DOHH2 (cell line): ENCODE measurements around the gene CATSPERD.

Experiments
- H3F3A ChIP-seq: fragments of 200-600 bp; sonication (generic), shearing (Covaris generic); 2 replicates; pipeline ENCODE4 v1.6.0; 2016; ENCODE audit warnings: antibody characterized with exemption, mild to moderate bottlenecking; ENCODE audit not compliant: control insufficient read depth, insufficient read depth
- H3K27ac ChIP-seq: fragments of 200-600 bp; sonication (generic); 2 replicates; pipeline ENCODE4 v1.5.1; 2014; ENCODE audit warnings: low read depth, mild to moderate bottlenecking, low read length, moderate library complexity
- H3K27me3 ChIP-seq: fragments of 200-600 bp; sonication (generic); 2 replicates; pipeline ENCODE4 v1.6.1; 2014; ENCODE audit warnings: mild to moderate bottlenecking, low read length, mixed read lengths; ENCODE audit not compliant: control insufficient read depth
- H3K36me3 ChIP-seq: fragments of 200-600 bp; sonication (generic); 2 replicates; pipeline ENCODE4 v1.6.1; 2014; ENCODE audit warnings: mild to moderate bottlenecking, low read length, moderate library complexity, mixed read lengths; ENCODE audit not compliant: control insufficient read depth
- H3K4me1 ChIP-seq: fragments of 200-600 bp; sonication (generic); 2 replicates; pipeline ENCODE4 v1.6.1; 2014; ENCODE audit warnings: mild to moderate bottlenecking, low read length, mixed read lengths; ENCODE audit not compliant: control insufficient read depth
- H3K4me2 ChIP-seq: fragments of 200-600 bp; sonication (generic); 2 replicates; pipeline ENCODE4 v1.6.0; 2014; ENCODE audit warnings: mild to moderate bottlenecking, low read length, moderate library complexity
- H3K4me3 ChIP-seq: fragments of 200-600 bp; sonication (generic); 2 replicates; pipeline ENCODE4 v1.5.1; 2014; ENCODE audit warnings: mild to moderate bottlenecking, low read length, mixed read lengths
- H3K79me2 ChIP-seq: fragments of 200-600 bp; sonication (generic); 2 replicates; pipeline ENCODE4 v1.6.1; 2014; ENCODE audit warnings: mild to moderate bottlenecking, low read length, mixed read lengths; ENCODE audit not compliant: control insufficient read depth
- H3K9me2 ChIP-seq: fragments of 200-600 bp; sonication (generic); replicated peaks from 2 replicates; pipeline ENCODE4 v1.6.1; 2014; ENCODE audit warnings: mild to moderate bottlenecking, low read length, mixed read lengths; ENCODE audit not compliant: control insufficient read depth
- H3K9me3 ChIP-seq: fragments of 200-600 bp; sonication (generic); 2 replicates; pipeline ENCODE4 v1.6.1; 2014; ENCODE audit warnings: antibody characterized with exemption, low read length, mixed read lengths; ENCODE audit not compliant: control insufficient read depth, insufficient read depth
- H4K20me1 ChIP-seq: fragments of 200-600 bp; sonication (generic); 2 replicates; pipeline ENCODE4 v1.6.0; 2014; ENCODE audit warnings: low read depth, mild to moderate bottlenecking, antibody characterized with exemption, low read length, moderate library complexity; ENCODE audit not compliant: control insufficient read depth, insufficient read depth
- EZH2phosphoT487 ChIP-seq: fragments of 200-600 bp; sonication (generic); IDR thresholded peaks from 2 replicates; pipeline ENCODE4 v1.6.1; 2017; ENCODE audit warnings: borderline replicate concordance, mild to moderate bottlenecking, antibody characterized with exemption, low read length, moderate library complexity, mixed read lengths
- TF ChIP-seq, protein P1 (sequence below): fragments of 200-600 bp; sonication (generic); IDR thresholded peaks from one replicate; pipeline ENCODE4 v1.5.1; 2014; ENCODE audit warnings: antibody characterized with exemption, mild to moderate bottlenecking, low read depth, low read length; ENCODE audit not compliant: poor library complexity, severe bottlenecking

Gene CATSPERD

DNA sequence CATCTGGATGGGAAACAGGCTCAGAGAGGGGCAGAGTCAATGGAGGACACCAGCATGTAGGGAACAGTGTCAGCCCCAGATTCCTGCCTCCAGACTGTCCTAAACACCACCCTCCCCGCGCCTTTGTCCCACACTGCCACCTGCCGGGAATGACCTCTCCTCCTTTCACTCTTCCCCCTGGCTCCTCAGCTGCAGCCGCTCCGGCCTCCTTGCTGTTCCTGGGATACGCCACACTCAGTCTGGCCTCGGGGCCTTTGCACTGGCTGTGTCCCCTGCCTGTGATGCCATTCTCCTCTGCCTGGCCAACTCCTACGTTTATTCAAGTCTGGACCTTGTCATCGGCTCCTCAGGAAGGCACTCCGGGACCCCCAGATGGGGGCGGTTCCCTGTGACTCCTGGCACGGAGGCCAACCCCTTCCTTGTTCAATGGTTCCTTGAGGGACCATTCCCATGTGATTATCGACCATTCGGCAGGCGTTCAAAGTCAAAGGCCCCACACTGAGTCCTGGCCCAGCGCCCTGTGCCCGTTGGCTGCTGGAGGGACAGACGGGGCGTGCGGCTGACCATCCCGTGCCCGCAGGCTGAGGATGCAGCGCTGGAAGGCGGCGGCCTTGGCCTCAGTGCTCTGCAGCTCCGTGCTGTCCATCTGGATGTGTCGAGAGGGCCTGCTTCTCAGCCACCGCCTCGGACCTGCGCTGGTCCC lies 103.3 kb downstream of the CATSPERD start:
- Histone ChIP-seq H3K4me3 (no peak overlapping the region), H3K9me2 (no peaks in the 10 kb centered on the region), H4K20me1 (no peaks in the 10 kb centered on the region), H3K36me3 (no peaks in the 10 kb centered on the region), H3K4me2 (no peak overlapping the region), H3K4me1 (peaks cover 22% of the 10 kb centered on the region), H3K9me3 (no peaks in the 10 kb centered on the region), H3K27ac (no peak overlapping the region), H3K79me2 (no peaks in the 10 kb centered on the region), H3F3A (no peaks in the 10 kb centered on the region), H3K27me3 (peaks cover 17% of the 10 kb centered on the region)
- TF ChIP-seq EZH2phosphoT487: no peak
- TF ChIP-seq, protein P1, sequence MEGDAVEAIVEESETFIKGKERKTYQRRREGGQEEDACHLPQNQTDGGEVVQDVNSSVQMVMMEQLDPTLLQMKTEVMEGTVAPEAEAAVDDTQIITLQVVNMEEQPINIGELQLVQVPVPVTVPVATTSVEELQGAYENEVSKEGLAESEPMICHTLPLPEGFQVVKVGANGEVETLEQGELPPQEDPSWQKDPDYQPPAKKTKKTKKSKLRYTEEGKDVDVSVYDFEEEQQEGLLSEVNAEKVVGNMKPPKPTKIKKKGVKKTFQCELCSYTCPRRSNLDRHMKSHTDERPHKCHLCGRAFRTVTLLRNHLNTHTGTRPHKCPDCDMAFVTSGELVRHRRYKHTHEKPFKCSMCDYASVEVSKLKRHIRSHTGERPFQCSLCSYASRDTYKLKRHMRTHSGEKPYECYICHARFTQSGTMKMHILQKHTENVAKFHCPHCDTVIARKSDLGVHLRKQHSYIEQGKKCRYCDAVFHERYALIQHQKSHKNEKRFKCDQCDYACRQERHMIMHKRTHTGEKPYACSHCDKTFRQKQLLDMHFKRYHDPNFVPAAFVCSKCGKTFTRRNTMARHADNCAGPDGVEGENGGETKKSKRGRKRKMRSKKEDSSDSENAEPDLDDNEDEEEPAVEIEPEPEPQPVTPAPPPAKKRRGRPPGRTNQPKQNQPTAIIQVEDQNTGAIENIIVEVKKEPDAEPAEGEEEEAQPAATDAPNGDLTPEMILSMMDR: no peak

DNA sequence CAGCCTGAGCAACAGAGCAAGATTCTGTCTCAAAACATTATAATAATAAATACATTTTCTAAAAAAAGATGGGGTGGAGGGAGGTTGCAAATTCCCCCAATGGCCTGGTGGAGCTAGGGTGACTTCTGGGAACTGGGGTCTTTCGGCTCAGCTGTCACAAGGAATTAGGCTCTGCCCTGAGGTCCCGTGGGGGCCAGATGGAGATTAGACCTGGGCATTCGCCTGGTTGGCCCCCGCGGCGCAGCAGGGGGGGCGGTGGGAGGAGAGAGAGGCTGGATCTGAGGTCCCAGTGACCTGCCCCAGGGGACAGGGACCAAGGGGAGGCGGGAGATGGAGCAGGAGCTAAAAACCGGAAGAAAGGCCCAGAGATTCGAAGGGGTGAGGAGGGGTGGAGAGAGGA lies 104.3 kb downstream of the CATSPERD start:
- Histone ChIP-seq H4K20me1 (no peaks in the 10 kb centered on the region), H3K27ac (no peak overlapping the region), H3K9me2 (no peaks in the 10 kb centered on the region), H3K4me1 (peaks cover 32% of the 10 kb centered on the region), H3K79me2 (no peaks in the 10 kb centered on the region), H3K9me3 (no peaks in the 10 kb centered on the region), H3F3A (no peaks in the 10 kb centered on the region), H3K27me3 (peaks cover 23% of the 10 kb centered on the region), H3K4me2 (no peak overlapping the region), H3K4me3 (no peak overlapping the region), H3K36me3 (no peaks in the 10 kb centered on the region)
- TF ChIP-seq, protein P1: no peak
- TF ChIP-seq EZH2phosphoT487: no peak

DNA sequence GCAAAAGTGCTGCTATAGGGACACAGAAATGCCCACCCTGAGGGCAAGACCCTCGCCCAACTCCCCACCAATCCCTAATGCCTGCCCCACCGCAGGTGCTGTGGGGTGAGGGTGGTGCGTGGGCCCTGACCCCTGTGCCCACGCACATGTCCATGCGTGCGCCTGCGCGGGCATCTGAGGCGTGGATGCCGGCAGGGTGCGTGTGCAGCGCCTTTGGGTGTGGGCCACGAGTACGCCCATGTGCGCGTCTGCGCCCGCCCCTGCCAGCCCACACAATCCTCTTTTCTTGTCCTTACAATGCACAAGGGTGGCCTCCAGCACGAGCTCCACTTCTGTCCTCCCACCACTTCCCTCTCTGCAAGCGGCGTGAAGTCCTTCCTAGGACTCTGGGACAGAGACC lies 104.7 kb downstream of the CATSPERD start:
- no peak overlapping the region for H3K27ac ChIP-seq
- no peaks in the 10 kb centered on the region for H4K20me1 ChIP-seq
- no peak overlapping the region for H3K4me2 ChIP-seq
- H3K9me2 ChIP-seq: no peaks in the 10 kb centered on the region
- H3K27me3 ChIP-seq: peaks cover 23% of the 10 kb centered on the region
- TF ChIP-seq, protein P1: no peak
- no peak for TF ChIP-seq EZH2phosphoT487
- no peaks in the 10 kb centered on the region for H3K79me2 ChIP-seq
- H3K36me3 ChIP-seq: no peaks in the 10 kb centered on the region
- H3K9me3 ChIP-seq: no peaks in the 10 kb centered on the region
- H3K4me1 ChIP-seq: peaks cover 33% of the 10 kb centered on the region
- H3F3A ChIP-seq: no peaks in the 10 kb centered on the region
- H3K4me3 ChIP-seq: no peak overlapping the region
